Measurements from ENCODE around the gene RLIM.
A peak's percentile ranks its signal among the peaks of the same experiment; 100 is the strongest.

Gene RLIM

GRCh38 chrX:74535408-74536151, 78.8 kb downstream of the RLIM start:
- peak; percentile 73 to 83 (median 82) for DNase-seq
